ENCODE results near the gene ACTMAP. TPM values are rescaled to one million over a fixed set of nuclear protein-coding genes. Genes with fewer than 3 reads are reported as not detected.

The ACTMAP gene
- total and polyA plus RNA-seq, 9 of the 15 experiments (the other 6 are each of a cell fraction or from before 2014, with no cell fraction given) = 1.7 to 16.6 (median 4.9) TPM

DNA sequence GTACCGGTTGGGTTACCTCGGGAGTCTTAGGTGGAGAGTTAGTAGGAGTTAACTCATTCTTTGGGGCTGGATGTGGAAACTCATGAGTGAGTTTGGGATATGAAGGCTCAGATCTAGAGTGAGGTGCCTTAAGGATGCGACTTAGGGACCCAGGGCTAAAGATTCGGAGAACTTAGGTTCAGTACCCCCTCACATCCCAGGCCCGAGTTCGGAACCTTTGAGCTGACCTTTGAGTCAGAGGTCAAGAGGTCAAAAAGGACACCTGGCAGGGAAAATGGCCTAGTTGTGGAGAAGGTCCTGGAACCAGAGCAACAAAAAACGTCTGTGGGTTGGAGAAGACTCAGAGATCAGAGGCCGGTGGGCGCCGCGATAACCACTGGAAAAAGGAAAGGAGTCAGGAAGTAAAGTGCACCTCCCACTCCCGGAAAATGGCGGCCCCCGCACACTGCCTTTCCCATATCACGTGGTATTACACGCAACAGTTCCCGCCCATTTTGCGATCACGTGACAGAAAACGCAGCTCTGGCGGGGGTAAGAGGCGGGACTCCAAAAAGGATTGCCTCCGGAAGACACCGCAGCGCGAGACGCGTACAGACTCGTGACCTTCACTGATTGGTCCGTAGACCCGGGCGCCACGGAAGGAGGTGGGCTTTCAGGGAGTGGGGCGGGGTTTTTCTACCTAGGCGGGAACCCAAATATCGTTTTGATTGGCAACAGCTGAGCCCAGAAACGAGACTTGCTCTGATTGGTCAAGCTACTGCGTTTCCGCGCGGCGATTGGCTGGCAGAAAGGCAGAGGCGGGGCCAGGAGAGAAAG lies at the start of gene ACTMAP (continued):
- 0 out of 2 replicates have a peak, but pooled peaks have one; percentile 62 for TF ChIP-seq ELF2 (CRISPR knock-in tag; IDR thresholded peaks at IDR 0.05)
- no peak for TF ChIP-seq BCL6 (CRISPR knock-in tag; IDR thresholded peaks at IDR 0.05)
- peak; percentile 92 for TF ChIP-seq ELF4 (CRISPR knock-in tag; IDR thresholded peaks at IDR 0.05)
- TF ChIP-seq MEF2D (tag; conservative IDR thresholded peaks at IDR 0.05; ENCODE audit: low read depth) = peak; percentile 69
- TF ChIP-seq CREB1 (IDR thresholded peaks at IDR 0.05) = peak; percentile 82
- peak; percentile 85 for TF ChIP-seq CREB1 (CRISPR knock-in tag; IDR thresholded peaks at IDR 0.05)
- no peak for TF ChIP-seq DNMT1 (IDR thresholded peaks at IDR 0.05)
- peak; percentile 94 for TF ChIP-seq BRD4 (IDR thresholded peaks at IDR 0.05)
- no peak for TF ChIP-seq ZNF165 (CRISPR knock-in tag; IDR thresholded peaks at IDR 0.05; ENCODE audit: borderline replicate concordance)
- TF ChIP-seq, protein P1, sequence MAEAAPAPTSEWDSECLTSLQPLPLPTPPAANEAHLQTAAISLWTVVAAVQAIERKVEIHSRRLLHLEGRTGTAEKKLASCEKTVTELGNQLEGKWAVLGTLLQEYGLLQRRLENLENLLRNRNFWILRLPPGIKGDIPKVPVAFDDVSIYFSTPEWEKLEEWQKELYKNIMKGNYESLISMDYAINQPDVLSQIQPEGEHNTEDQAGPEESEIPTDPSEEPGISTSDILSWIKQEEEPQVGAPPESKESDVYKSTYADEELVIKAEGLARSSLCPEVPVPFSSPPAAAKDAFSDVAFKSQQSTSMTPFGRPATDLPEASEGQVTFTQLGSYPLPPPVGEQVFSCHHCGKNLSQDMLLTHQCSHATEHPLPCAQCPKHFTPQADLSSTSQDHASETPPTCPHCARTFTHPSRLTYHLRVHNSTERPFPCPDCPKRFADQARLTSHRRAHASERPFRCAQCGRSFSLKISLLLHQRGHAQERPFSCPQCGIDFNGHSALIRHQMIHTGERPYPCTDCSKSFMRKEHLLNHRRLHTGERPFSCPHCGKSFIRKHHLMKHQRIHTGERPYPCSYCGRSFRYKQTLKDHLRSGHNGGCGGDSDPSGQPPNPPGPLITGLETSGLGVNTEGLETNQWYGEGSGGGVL (CRISPR knock-in tag; IDR thresholded peaks at IDR 0.05) = no peak
- no peak for TF ChIP-seq PPARD (CRISPR knock-in tag; IDR thresholded peaks at IDR 0.05)
- TF ChIP-seq, protein P2, sequence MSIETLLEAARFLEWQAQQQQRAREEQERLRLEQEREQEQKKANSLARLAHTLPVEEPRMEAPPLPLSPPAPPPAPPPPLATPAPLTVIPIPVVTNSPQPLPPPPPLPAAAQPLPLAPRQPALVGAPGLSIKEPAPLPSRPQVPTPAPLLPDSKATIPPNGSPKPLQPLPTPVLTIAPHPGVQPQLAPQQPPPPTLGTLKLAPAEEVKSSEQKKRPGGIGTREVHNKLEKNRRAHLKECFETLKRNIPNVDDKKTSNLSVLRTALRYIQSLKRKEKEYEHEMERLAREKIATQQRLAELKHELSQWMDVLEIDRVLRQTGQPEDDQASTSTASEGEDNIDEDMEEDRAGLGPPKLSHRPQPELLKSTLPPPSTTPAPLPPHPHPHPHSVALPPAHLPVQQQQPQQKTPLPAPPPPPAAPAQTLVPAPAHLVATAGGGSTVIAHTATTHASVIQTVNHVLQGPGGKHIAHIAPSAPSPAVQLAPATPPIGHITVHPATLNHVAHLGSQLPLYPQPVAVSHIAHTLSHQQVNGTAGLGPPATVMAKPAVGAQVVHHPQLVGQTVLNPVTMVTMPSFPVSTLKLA (conservative IDR thresholded peaks at IDR 0.05) = peak; percentile 89 to 91
- TF ChIP-seq, protein P3, sequence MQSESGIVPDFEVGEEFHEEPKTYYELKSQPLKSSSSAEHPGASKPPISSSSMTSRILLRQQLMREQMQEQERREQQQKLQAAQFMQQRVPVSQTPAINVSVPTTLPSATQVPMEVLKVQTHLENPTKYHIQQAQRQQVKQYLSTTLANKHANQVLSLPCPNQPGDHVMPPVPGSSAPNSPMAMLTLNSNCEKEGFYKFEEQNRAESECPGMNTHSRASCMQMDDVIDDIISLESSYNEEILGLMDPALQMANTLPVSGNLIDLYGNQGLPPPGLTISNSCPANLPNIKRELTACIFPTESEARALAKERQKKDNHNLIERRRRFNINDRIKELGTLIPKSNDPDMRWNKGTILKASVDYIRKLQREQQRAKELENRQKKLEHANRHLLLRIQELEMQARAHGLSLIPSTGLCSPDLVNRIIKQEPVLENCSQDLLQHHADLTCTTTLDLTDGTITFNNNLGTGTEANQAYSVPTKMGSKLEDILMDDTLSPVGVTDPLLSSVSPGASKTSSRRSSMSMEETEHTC (IDR thresholded peaks at IDR 0.05) = peak; percentile 85; the same call in 1 of the 2 replicates
- TF ChIP-seq CBX1 (IDR thresholded peaks at IDR 0.05; ENCODE audit: low read depth) = no peak
- TF ChIP-seq ZNF76 (CRISPR knock-in tag; IDR thresholded peaks at IDR 0.05; ENCODE audit: borderline replicate concordance) = peak; percentile 57; the same call in 1 of the 2 replicates
- TF ChIP-seq EP300 (IDR thresholded peaks at IDR 0.05; ENCODE audit: low read length) = no peak
- TF ChIP-seq, protein P4, sequence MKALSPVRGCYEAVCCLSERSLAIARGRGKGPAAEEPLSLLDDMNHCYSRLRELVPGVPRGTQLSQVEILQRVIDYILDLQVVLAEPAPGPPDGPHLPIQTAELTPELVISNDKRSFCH (CRISPR knock-in tag; IDR thresholded peaks at IDR 0.05) = no peak
- TF ChIP-seq, protein P4 (tag; IDR thresholded peaks at IDR 0.05) = peak; percentile 86; the same call in 1 of the 2 replicates
- TF ChIP-seq ATF1 (CRISPR knock-in tag; IDR thresholded peaks at IDR 0.05) = no peak
- TF ChIP-seq ATF1 (tag; IDR thresholded peaks at IDR 0.05) = peak; percentile 97
- TF ChIP-seq JUND (IDR thresholded peaks at IDR 0.05; ENCODE audit: borderline replicate concordance, low read depth, low read length) = no peak; the same call in 1 of the 2 replicates
- peak; percentile 54; the same call in 2 of the 3 replicates for TF ChIP-seq JUND (tag; IDR thresholded peaks at IDR 0.05; ENCODE audit: borderline replicate concordance, low read depth, low read length)
- peak; percentile 100 for TF ChIP-seq TOE1 (IDR thresholded peaks at IDR 0.05; ENCODE audit: borderline replicate concordance)
- TF ChIP-seq TOE1 (CRISPR knock-in tag; IDR thresholded peaks at IDR 0.05; ENCODE audit: borderline replicate concordance, low read depth) = no peak

Measured in K562 (cell line).